Liver (tissue), 9 donors: ENCODE measurements around the gene STK39. TPM values are rescaled to one million over a fixed set of nuclear protein-coding genes. Genes with fewer than 3 reads are reported as not detected.

Experiments used
- DNase-seq: peaks from one replicate; pipeline ENCODE4 v3.0.0-alpha.2; 2017; ENCODE audit warnings: low spot score
- H3K27ac ChIP-seq, 2 donors: one replicate each; pipeline ENCODE4 v1.7.0; 2013; ENCODE audit warnings: inconsistent platforms in 2 of 2, low read length in 2 of 2, control low read depth in 1 of 2, low read depth in 1 of 2, mild to moderate bottlenecking in 1 of 2
- H3K27me3 ChIP-seq, 4 donors: one replicate each; pipeline versions ENCODE4 v1.6.1 to v1.7.0; 2013; ENCODE audit warnings: low read length in 3 of 4, inconsistent platforms in 1 of 4, mild to moderate bottlenecking in 1 of 4, moderate library complexity in 1 of 4; ENCODE audit not compliant: control insufficient read depth in 4 of 4, insufficient read depth in 4 of 4
- H3K36me3 ChIP-seq, 4 donors: one replicate each; pipeline versions ENCODE4 v1.6.1 to v1.7.0; 2013; ENCODE audit warnings: low read length in 3 of 4, mild to moderate bottlenecking in 3 of 4, low read depth in 1 of 4, moderate library complexity in 1 of 4; ENCODE audit not compliant: control insufficient read depth in 4 of 4, insufficient read depth in 3 of 4
- H3K4me1 ChIP-seq, 4 donors: one replicate each; pipeline versions ENCODE4 v1.6.1 to v1.7.0; 2013; ENCODE audit warnings: low read length in 3 of 4, mild to moderate bottlenecking in 3 of 4, moderate library complexity in 1 of 4; ENCODE audit not compliant: control insufficient read depth in 4 of 4, insufficient read depth in 4 of 4
- H3K4me3 ChIP-seq, 3 donors: one replicate each; pipeline versions ENCODE4 v1.6.1 to v1.7.0; 2013; ENCODE audit warnings: low read length in 3 of 3, control low read depth in 1 of 3, low read depth in 1 of 3, mild to moderate bottlenecking in 1 of 3
- H3K9ac ChIP-seq, 2 donors: one replicate each; pipeline ENCODE4 v1.7.0; 2013; ENCODE audit warnings: low read length in 2 of 2, mild to moderate bottlenecking in 2 of 2, moderate library complexity in 2 of 2, control low read depth in 1 of 2, low read depth in 1 of 2
- H3K9me3 ChIP-seq, 4 donors: one replicate each; pipeline versions ENCODE4 v1.6.1 to v1.7.0; 2013; ENCODE audit warnings: low read length in 3 of 4; ENCODE audit not compliant: control insufficient read depth in 4 of 4
- ATF3 ChIP-seq: IDR thresholded peaks from 2 replicates; pipeline ENCODE4 v1.6.1; 2016; ENCODE audit warnings: antibody characterized with exemption
- CTCF ChIP-seq: fragments of 150-350 bp; IDR thresholded peaks from 2 replicates; pipeline ENCODE4 v1.5.1; 2017; ENCODE audit warnings: improper control_type of control experiment, low read depth, low read length; ENCODE audit not compliant: missing input control
- EGR1 ChIP-seq, 2 donors: IDR thresholded peaks; 2 replicates each; pipeline ENCODE4 v1.6.1; 2016 to 2018; ENCODE audit warnings: antibody characterized with exemption in 2 of 2, low read depth in 2 of 2
- FOXA1 ChIP-seq: IDR thresholded peaks from 2 replicates; pipeline ENCODE4 v1.6.1; 2016; ENCODE audit warnings: antibody characterized with exemption
- GABPA ChIP-seq, 2 donors: IDR thresholded peaks in 1 of 2; conservative IDR thresholded peaks in 1 of 2; 2 replicates each; pipeline ENCODE4 v1.6.1; 2016; ENCODE audit warnings: antibody characterized with exemption in 2 of 2, mild to moderate bottlenecking in 1 of 2, moderate library complexity in 1 of 2
- HNF4A ChIP-seq, 2 donors: conservative IDR thresholded peaks; 2 replicates each; pipeline ENCODE4 v1.6.1; 2016; ENCODE audit warnings: antibody characterized with exemption in 2 of 2, mild to moderate bottlenecking in 2 of 2
- MAX ChIP-seq: IDR thresholded peaks from 2 replicates; pipeline ENCODE4 v1.6.1; 2016; ENCODE audit warnings: antibody characterized with exemption
- NR2F2 ChIP-seq: IDR thresholded peaks from 2 replicates; pipeline ENCODE4 v1.6.1; 2016; ENCODE audit warnings: antibody characterized with exemption
- RAD21 ChIP-seq, 2 donors: IDR thresholded peaks; 2 replicates each; pipeline ENCODE4 v1.6.1; 2016; ENCODE audit warnings: antibody characterized with exemption in 2 of 2, mild to moderate bottlenecking in 2 of 2
- SP1 ChIP-seq: IDR thresholded peaks from 2 replicates; pipeline ENCODE4 v1.6.1; 2018; ENCODE audit warnings: antibody characterized with exemption, mild to moderate bottlenecking
- YY1 ChIP-seq: IDR thresholded peaks from 2 replicates; pipeline ENCODE4 v1.6.1; 2016; ENCODE audit warnings: antibody characterized with exemption, mild to moderate bottlenecking
- WGBS: extraction: QIAGEN DNeasy Blood & Tissue Kit; methylation state at CpG from one replicate; pipeline ENCODE4 v1.1.7; 2013; 5-methylcytosine and 5-hydroxymethylcytosine counted together
- polyA plus RNA-seq, 2 donors: library from polyadenylated mRNA; stranded (reverse) in 1 of 2; unstranded in 1 of 2; fragments of 200-250 nt in 1 of 2; fragments of >200 nt in 1 of 2; fragmentation: Nextera tagmentation in 1 of 2; extraction: Ambion mirVana in 1 of 2; gene quantifications; one replicate each; pipeline versions ENCODE4 v1.2.1 to v1.2.3, GENCODE V29; 2013 to 2015
- total RNA-seq, 2 donors: library from RNA; depleted of rRNA; stranded (reverse); fragments of >200 nt; gene quantifications; one replicate each; pipeline ENCODE4 v1.2.3, GENCODE V29; 2014
- donor health status: healthy.
- donor health status: healthy.
- donor health status: healthy.
- donor health status: healthy.
- donor health status: healthy.

Gene STK39
- total and polyA plus RNA-seq, 4 donors, result 0.29 to 1.8 (median 0.73) TPM

- Histone ChIP-seq H3K9me3 (no peaks in the 10 kb centered on the region), H3K4me3 (no peak overlapping the region), H3K9ac (no peak overlapping the region), H3K27ac (no peak overlapping the region), H3K4me1 (no peaks in the 10 kb centered on the region), H3K27me3 (no peaks in the 10 kb centered on the region), H3K36me3 (no peaks in the 10 kb centered on the region)
- no peak for TF ChIP-seq CTCF
- TF ChIP-seq GABPA (IDR thresholded peaks at IDR 0.05 in 1 of 2, conservative IDR thresholded peaks at IDR 0.05 in 1 of 2), result no peak
- no peak for TF ChIP-seq RAD21 (IDR thresholded peaks at IDR 0.05)
- TF ChIP-seq YY1, result no peak
- TF ChIP-seq SP1, result no peak
- TF ChIP-seq EGR1 (IDR thresholded peaks at IDR 0.05; ENCODE audit: low read depth in 2 of 2), result no peak
- TF ChIP-seq FOXA1, result no peak
- TF ChIP-seq ATF3, result no peak
- TF ChIP-seq MAX, result no peak
- DNase-seq, result no peak
- WGBS, result 82% methylated on average over 6 of the region's 6 CpGs
These were observed 55.2 kb downstream of the STK39 start for GRCh38 chr2:168191955-168192785.

- H3K4me3 ChIP-seq, result no peak overlapping the region
- H3K9ac ChIP-seq, result no peak overlapping the region
- DNase-seq, result no peak
- no peaks in the 10 kb centered on the region for H3K4me1 ChIP-seq
- no peaks in the 10 kb centered on the region for H3K36me3 ChIP-seq
- H3K27ac ChIP-seq, result no peak overlapping the region
- TF ChIP-seq HNF4A (conservative IDR thresholded peaks at IDR 0.05), result no peak
- TF ChIP-seq NR2F2, result no peak
- no peak for TF ChIP-seq SP1
- TF ChIP-seq FOXA1, result no peak
- no peak for TF ChIP-seq MAX
- WGBS, result 59% methylated on average over 7 of the region's 7 CpGs
- no peaks in the 10 kb centered on the region for H3K27me3 ChIP-seq
- no peaks in the 10 kb centered on the region for H3K9me3 ChIP-seq
These were observed 56.6 kb downstream of the STK39 start for GRCh38 chr2:168190590-168191336.

GRCh38 chr2:168189835-168190569 is 57.4 kb downstream of the STK39 start:
- no peak for DNase-seq
- no peak overlapping the region for H3K9ac ChIP-seq
- no peak overlapping the region for H3K27ac ChIP-seq
- H3K27me3 ChIP-seq, result no peaks in the 10 kb centered on the region
- H3K4me3 ChIP-seq, result no peak overlapping the region
- no peaks in the 10 kb centered on the region for H3K36me3 ChIP-seq
- no peak for TF ChIP-seq YY1
- TF ChIP-seq MAX, result no peak
- 91% methylated on average over 9 of the region's 9 CpGs for WGBS
- H3K9me3 ChIP-seq, result no peaks in the 10 kb centered on the region
- no peaks in the 10 kb centered on the region for H3K4me1 ChIP-seq
